Fibroblast of skin of right biceps (primary cell): ENCODE results near the gene C1RL.
A peak's percentile ranks its signal among the peaks of the same experiment; 100 is the strongest.

Experiments used
- DNase-seq: peaks from one replicate; pipeline ENCODE4 v3.0.0-alpha.2; 2013

The C1RL gene

DNA sequence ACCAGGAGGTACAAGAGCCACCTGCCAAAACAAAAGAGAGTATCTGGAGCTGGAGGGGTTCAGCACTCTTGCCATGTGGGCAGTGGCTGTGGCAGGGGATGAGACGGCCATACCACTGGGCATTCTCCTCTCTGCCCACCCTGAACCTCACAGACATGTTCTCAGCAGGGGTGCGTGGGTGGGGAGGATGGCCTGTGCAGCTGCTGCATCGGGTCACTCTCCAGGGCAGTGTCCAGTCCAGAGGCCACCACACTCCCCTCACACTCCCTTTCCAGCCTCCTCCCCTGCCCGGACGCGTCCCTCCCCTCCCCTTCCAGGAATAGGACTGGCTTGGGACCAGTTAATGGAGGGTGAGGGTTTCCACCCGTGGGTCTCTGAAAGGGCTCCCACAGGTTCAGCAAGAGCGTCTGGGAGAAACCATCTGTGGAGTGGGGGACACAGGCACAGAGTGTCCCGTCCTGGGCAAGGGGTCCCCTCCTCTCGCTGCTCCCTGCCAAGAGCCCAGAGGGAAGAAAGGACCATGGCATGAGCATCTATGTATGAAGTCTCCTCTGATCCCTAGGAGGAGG, 17.3 kb downstream of the C1RL start:
- no peak for DNase-seq

- no peak for DNase-seq
Observed at GRCh38 chr12:7091171-7091570, 17.8 kb downstream of the C1RL start.

- DNase-seq, result no peak
Observed at GRCh38 chr12:7090222-7090998, 18.6 kb downstream of the C1RL start.

DNA sequence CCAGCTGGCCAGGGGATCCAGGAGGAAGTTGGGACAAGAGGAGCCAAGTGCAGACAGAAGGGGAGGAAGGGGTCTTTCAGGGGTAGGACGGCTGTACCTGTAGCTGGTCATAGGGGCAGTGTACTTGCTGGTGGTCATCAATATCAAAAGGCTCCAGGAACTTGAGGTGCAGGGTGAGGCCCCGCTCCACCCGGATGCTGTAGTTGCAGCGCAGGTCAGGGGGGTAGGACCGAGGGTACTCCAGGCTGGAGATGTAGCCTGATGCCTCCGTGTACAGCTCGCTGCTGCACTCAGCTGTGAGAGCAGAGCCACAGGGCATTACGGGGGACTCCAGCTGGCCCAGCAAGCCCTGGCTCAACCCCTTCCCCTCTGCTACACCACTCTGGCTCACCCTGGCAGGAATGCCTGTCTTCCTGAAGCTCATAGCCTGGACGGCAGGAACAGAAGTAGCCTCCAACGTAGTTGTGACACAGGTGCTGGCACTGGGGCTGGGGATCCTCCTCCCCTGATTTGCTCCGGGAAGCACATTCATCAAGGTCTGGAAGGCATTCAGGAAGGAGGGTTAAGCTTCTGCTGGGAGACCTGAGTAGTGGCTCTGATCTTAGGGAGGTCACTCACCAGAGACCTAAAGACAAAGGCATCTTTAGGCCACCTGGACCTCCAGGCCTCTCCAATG, 19.7 kb downstream of the C1RL start:
- no peak for DNase-seq

DNA sequence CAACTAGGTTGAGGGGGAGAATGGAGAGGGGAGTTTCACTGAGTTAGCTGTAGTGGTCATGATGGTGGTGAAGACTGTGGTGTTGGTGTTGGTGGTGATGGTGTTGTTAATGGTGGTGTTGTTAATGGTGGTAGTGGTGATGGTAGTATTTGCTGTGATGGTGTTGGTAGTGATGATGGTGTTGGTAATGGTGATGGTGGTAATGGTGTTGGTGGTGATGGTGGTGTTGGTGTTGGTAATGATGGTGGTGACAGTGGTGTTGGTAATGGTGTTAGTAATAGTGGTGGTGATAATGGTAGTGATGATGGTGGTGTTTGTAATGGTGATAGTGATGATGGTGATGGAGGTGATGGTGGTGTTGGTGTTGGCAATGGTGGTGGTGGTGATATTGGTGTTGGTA, 25.9 kb downstream of the C1RL start:
- DNase-seq, result no peak

- no peak for DNase-seq
Observed at GRCh38 chr12:7081037-7081436, 28.0 kb downstream of the C1RL start.

DNA sequence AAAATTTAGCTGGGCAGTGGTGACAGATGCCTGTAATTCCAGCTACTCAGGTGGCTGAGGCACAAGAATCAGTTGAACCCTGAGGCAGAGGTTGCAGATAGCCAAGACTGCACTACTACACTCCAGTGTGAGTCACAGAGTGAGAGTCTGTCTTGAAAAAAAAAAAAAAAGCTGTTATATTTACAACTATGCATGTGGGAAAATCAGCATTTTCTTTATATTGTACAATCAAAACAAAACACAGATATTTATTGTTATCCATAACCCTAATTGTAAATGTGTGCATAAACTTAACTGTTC, 29.2 kb downstream of the C1RL start:
- DNase-seq, result peak; percentile 62

- no peak for DNase-seq
Observed at GRCh38 chr12:7078163-7078562, 30.9 kb downstream of the C1RL start.

GRCh38 chr12:7076493-7076892, 32.5 kb downstream of the C1RL start:
- no peak for DNase-seq

DNA sequence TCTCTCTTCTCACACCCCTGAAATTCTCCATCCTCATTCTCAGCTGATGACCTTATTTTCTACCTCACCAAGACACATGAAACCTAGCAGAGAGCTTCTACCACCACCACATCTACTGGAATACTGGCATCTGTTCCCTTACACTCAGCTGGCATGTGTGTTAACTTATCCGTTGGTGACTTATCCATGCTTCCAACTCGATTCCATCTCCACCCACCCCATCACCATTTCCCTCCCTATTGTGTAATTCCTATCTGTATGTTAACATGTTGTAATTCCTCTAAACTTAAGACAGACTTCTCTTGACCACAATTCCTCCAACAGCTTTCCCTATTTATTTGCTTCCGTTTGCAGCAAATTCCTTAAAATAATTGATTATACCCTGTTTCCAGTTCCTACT, 33.1 kb downstream of the C1RL start:
- DNase-seq, result peak; percentile 61

DNA sequence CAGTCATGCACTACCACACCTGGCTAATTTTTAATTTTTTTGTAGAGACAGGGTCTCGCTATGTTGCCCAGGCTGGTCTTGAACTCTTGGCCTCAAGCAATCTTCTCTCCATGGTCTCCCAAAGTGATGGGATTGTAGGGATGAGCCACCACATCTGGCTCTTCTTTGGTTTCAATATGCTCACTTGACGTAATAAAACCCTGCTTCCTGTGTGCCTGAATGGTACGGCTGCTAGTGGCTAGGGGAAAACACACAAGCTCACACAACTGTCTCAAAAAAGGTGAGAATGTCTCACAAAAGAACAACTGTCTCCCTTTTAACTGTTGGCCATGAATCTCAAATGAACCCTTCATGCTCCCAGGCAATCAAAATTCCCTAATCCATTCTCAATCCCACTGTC, 33.5 kb downstream of the C1RL start:
- DNase-seq, result no peak

- DNase-seq, result no peak
Observed at GRCh38 chr12:7073946-7074345, 35.1 kb downstream of the C1RL start.

DNA sequence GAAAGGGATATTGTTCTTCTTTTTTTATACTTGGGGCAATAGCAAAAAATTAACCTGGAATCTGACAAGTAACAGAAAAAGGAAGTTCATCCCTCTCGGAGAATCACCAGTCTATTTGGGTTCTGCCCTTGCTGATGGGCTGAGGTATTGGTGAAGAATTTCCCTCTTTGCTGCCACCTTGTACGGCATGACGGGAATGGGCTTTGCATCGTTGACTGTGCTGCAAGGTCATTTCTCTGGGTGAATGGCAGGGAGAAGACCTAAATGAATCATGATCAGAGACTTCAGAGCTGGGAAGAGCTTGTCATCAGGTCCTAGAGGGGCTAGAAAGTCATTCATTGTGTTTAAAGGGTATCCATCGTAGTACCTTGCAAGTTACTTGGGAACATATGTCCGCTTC, 36.5 kb downstream of the C1RL start:
- no peak for DNase-seq

DNA sequence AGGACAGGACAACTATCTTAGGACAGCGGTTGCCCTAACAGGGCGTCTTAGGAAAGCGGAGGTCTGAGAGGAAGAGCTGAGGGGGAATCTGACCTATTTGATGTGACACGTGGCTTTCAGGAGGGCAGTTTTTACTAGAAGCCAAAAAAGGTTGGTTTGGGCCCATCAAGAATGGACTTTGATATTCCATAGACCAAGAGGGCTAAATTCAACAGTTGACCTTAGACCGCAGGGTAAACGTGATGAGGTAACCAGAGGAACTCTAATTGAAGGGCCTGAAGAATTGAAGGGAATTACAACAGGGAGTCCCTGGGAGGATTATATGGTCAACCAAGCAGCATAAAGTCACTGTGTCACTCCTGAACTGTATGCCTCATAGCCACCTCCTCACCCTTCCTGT, 37.0 kb downstream of the C1RL start:
- no peak for DNase-seq

DNA sequence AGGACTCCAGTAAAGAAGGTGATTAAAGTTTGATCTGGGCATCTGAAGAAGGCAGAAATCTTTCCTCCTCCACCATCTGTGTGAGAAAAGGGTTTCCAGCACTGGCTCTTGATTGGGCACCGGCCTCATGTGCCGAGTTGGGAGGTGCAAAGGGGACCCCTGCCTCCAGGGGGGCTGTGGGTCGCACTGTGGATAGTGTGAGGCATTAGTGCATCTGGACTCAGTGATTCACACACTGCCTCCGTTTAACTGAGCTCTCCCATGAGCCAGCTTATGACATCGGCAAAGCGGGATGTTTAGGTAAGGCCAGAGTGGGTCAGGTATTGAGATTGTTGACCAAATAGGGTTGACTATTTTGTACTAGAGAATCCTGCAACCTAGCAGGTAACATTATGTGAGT, 39.6 kb downstream of the C1RL start:
- DNase-seq, result no peak

DNA sequence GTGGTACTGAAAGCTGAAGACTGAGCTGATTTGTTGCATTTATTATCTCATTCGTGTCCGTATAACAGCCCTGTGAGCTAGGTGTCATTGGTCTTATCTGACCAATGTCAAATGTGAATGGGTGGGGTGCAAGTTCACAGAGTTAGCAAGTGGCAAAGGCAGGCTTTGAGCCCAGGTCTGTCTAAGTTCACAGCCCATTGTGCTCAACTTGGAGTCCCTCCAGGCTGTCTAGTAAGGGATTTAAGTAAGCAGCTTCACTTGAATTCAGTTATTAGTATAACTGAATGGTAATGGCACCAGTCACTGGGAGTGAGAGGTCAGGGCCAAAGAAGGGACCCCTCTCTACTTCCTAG, 40.0 kb downstream of the C1RL start:
- DNase-seq, result no peak

DNA sequence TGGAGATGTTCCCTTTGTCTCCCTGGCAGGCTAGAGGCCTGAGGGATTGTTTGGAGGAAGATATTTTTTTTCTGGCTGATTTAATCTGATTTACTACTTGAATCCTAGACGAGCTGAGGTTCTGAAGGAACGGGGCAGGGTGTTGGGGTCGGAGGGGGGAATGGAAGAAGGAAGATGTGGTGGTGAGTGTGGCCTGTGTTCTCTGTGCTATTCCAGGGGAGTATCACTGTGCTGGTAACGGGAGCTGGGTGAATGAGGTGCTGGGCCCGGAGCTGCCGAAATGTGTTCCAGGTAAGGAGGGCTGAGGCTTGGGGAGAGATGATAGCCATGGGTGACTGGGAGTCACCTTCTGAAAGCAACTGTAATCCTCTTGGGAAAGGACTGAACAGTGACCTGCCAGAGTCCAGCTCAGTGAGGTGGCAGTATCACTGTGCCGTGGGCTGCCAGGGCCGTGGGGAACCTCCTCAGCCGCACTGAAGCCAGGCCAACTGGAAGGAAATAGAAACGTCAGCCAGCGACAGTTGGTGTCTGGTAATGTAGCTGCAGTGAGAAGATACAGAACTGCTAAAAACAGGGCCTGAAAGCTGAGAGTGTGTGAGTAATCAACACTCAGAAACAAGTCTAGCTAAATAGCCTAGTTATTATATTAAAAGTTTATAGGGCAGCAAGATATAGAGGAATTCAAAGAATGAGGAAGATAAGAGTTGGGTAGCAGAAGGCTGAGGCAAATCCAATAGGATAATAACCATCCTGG, 40.6 kb downstream of the C1RL start:
- DNase-seq, result no peak

GRCh38 chr12:7067096-7067495, 41.9 kb downstream of the C1RL start:
- DNase-seq, result no peak

- DNase-seq, result no peak
Observed at GRCh38 chr12:7066596-7066995, 42.4 kb downstream of the C1RL start.

- DNase-seq, result no peak
Observed at GRCh38 chr12:7065073-7065623, 43.9 kb downstream of the C1RL start.

- no peak for DNase-seq
Observed at GRCh38 chr12:7064516-7064915, 44.5 kb downstream of the C1RL start.

- no peak for DNase-seq
Observed at GRCh38 chr12:7061596-7061995, 47.4 kb downstream of the C1RL start.

- no peak for DNase-seq
Observed at GRCh38 chr12:7061138-7061537, 47.9 kb downstream of the C1RL start.
